OCI-LY3 (cell line): Measurements from ENCODE around the gene GPAT3.

ENCODE experiments used
- EZH2phosphoT487 ChIP-seq: fragments of 200-600 bp; shearing (Covaris generic); IDR thresholded peaks from 2 replicates; pipeline ENCODE4 v1.6.1; 2018; ENCODE audit warnings: antibody characterized with exemption, mixed run types, low read depth
- TF ChIP-seq, protein P1 (sequence below): fragments of 200-600, 300-600 bp; sonication (generic); IDR thresholded peaks from 2 replicates; pipeline ENCODE4 v1.5.1; 2014; ENCODE audit warnings: antibody characterized with exemption, low read length, low read depth

GRCh38 chr4:83503974-83504373 is 31.9 kb upstream of the GPAT3 start:
- TF ChIP-seq, protein P1, sequence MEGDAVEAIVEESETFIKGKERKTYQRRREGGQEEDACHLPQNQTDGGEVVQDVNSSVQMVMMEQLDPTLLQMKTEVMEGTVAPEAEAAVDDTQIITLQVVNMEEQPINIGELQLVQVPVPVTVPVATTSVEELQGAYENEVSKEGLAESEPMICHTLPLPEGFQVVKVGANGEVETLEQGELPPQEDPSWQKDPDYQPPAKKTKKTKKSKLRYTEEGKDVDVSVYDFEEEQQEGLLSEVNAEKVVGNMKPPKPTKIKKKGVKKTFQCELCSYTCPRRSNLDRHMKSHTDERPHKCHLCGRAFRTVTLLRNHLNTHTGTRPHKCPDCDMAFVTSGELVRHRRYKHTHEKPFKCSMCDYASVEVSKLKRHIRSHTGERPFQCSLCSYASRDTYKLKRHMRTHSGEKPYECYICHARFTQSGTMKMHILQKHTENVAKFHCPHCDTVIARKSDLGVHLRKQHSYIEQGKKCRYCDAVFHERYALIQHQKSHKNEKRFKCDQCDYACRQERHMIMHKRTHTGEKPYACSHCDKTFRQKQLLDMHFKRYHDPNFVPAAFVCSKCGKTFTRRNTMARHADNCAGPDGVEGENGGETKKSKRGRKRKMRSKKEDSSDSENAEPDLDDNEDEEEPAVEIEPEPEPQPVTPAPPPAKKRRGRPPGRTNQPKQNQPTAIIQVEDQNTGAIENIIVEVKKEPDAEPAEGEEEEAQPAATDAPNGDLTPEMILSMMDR, result no peak
- TF ChIP-seq EZH2phosphoT487, result no peak
